Measurements from ENCODE around the gene ANKRD33B.
"Not testable (repeated sequence)": the region's sequence is repeated elsewhere in the genome, so short reads cannot be mapped to it uniquely, and the experiment has no call there.

ANKRD33B gene

GRCh38 chr5:10537624-10538023 is 26.2 kb upstream of the ANKRD33B start:
- DNase-seq, result no peak

- DNase-seq, result no peak
Measured at GRCh38 chr5:10538103-10538788, 25.6 kb upstream of the ANKRD33B start.

GRCh38 chr5:10538789-10539686 is 24.8 kb upstream of the ANKRD33B start:
- DNase-seq, result no peak

- no peak for DNase-seq
Measured at GRCh38 chr5:10539687-10539998, 24.2 kb upstream of the ANKRD33B start.

- DNase-seq, result no peak
Measured at GRCh38 chr5:10540036-10540544, 23.8 kb upstream of the ANKRD33B start.

GRCh38 chr5:10540951-10541646 is 22.8 kb upstream of the ANKRD33B start:
- DNase-seq, result no peak

GRCh38 chr5:10542055-10542550 is 21.8 kb upstream of the ANKRD33B start:
- no peak for DNase-seq

GRCh38 chr5:10543585-10544040 is 20.3 kb upstream of the ANKRD33B start:
- no peak for DNase-seq

- DNase-seq, result no peak
Measured at GRCh38 chr5:10545084-10545483, 18.8 kb upstream of the ANKRD33B start.

GRCh38 chr5:10546186-10546585 is 17.7 kb upstream of the ANKRD33B start:
- no peak for DNase-seq

- no peak for DNase-seq
Measured at GRCh38 chr5:10548418-10549122, 15.3 kb upstream of the ANKRD33B start.

- not testable (repeated sequence) for DNase-seq
Measured at GRCh38 chr5:10549123-10549514, 14.8 kb upstream of the ANKRD33B start.

- no peak for DNase-seq
Measured at GRCh38 chr5:10550222-10550995, 13.5 kb upstream of the ANKRD33B start.

GRCh38 chr5:10551782-10552138 is 12.1 kb upstream of the ANKRD33B start:
- DNase-seq, result no peak

GRCh38 chr5:10552183-10553143 is 11.4 kb upstream of the ANKRD33B start:
- DNase-seq, result peak in 1 of 5 donors; percentile 37

- no peak for DNase-seq
Measured at GRCh38 chr5:10553476-10553875, 10.4 kb upstream of the ANKRD33B start.

GRCh38 chr5:10555277-10555684 is 8.6 kb upstream of the ANKRD33B start:
- no peak for DNase-seq

GRCh38 chr5:10556289-10556807 is 7.5 kb upstream of the ANKRD33B start:
- DNase-seq, result no peak

GRCh38 chr5:10556893-10557746 is 6.8 kb upstream of the ANKRD33B start:
- DNase-seq, result no peak
